Esophagus muscularis mucosa (tissue), 4 donors: Measurements from ENCODE around the gene LTBP2. TPM values are rescaled to one million over a fixed set of nuclear protein-coding genes. Genes with fewer than 3 reads are reported as not detected.

Source experiments
- DNase-seq: peaks from one replicate; pipeline ENCODE4 v3.0.0-alpha.2; 2017; ENCODE audit errors: extremely low spot score
- H3K27ac ChIP-seq, 4 donors: fragments of 200-600 bp; sonication (generic); replicated peaks in 1 of 4; 1 replicate in 3 of 4; 2 replicates in 1 of 4; pipeline ENCODE4 v1.5.1; 2016 to 2019; ENCODE audit warnings: mild to moderate bottlenecking in 1 of 4
- H3K27me3 ChIP-seq, 4 donors: fragments of 200-600 bp; sonication (generic); one replicate each; pipeline versions ENCODE4 v1.5.1 to v1.6.0; 2016 to 2019
- H3K36me3 ChIP-seq, 4 donors: fragments of 200-600 bp; sonication (generic); one replicate each; pipeline ENCODE4 v1.5.1; 2016 to 2019
- H3K4me1 ChIP-seq, 4 donors: fragments of 200-600 bp; sonication (generic); one replicate each; pipeline ENCODE4 v1.5.1; 2016 to 2019
- H3K4me3 ChIP-seq, 4 donors: fragments of 200-600 bp; sonication (generic); 1 replicate in 2 of 4; 2 replicates in 2 of 4; pipeline ENCODE4 v1.5.1; 2016 to 2019; ENCODE audit warnings: mild to moderate bottlenecking in 4 of 4, moderate library complexity in 1 of 4
- H3K9me3 ChIP-seq, 4 donors: fragments of 200-600 bp; sonication (generic); 1 replicate in 3 of 4; 2 replicates in 1 of 4; pipeline ENCODE4 v1.5.1; 2016 to 2019
- EP300 ChIP-seq: sonication (generic); formaldehyde crosslinking; IDR thresholded peaks from one replicate; pipeline ENCODE4 v1.6.1; 2017; ENCODE audit warnings: antibody characterized with exemption
- POLR2A ChIP-seq: fragments of 450-650 bp; IDR thresholded peaks from one replicate; pipeline ENCODE4 v1.6.1; 2017; ENCODE audit warnings: antibody characterized with exemption, moderate library complexity, mild to moderate bottlenecking, low read depth
- POLR2AphosphoS5 ChIP-seq, 2 donors: sonication (generic); formaldehyde crosslinking; IDR thresholded peaks; one replicate each; pipeline ENCODE4 v1.6.1; 2017; ENCODE audit warnings: antibody characterized with exemption in 2 of 2
- WGBS: methylation state at CpG from one replicate; pipeline ENCODE4 v1.1.5; 2018; 5-methylcytosine and 5-hydroxymethylcytosine counted together
- intact Hi-C: fragments of 100-400 bp; cut with DNase I; formaldehyde crosslinking; loops from one replicate; pipeline ENCODE4 v1.15.1; 2023
- total RNA-seq, 4 donors: library from RNA; depleted of rRNA; stranded (reverse); fragments of >200 nt; gene quantifications; one replicate each; pipeline versions ENCODE4 v1.1.0 to v1.2.1, GENCODE V29; 2016
- TF ChIP-seq, protein P1 (sequence below), 3 experiments: fragments of 200-600 bp in 2 of 3; fragments of 450-650 bp in 1 of 3; sonication (generic) in 2 of 3; IDR thresholded peaks; one replicate each; pipeline ENCODE4 v1.5.1; 2017 to 2019; ENCODE audit warnings: antibody characterized with exemption in 3 of 3, mild to moderate bottlenecking in 2 of 3, moderate library complexity in 1 of 3

The LTBP2 gene
- total RNA-seq, 4 donors from 2014 or later, result 62.0 to 151 (median 109) TPM

DNA sequence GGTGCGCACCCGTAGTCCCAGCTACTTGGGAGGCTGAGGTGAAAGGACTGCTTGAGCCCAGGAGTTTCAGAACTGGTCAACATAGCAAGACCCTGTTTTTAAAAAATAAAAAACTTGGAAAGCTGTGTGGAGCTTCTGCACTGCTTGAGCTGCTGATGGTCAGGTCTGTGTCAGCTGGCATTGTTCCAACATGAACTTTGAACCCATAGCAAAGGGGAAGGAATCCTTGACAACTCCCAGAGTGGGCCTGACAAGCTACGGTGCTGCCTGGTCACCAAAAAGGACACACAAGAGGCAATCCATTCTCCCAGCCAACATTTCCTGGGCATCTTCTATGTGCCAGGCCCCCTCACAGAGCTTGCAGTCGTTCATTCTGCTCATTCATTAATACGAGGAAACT lies 16.4 kb upstream of the LTBP2 start:
- Histone ChIP-seq H3K4me3 (no peak overlapping the region), H3K9me3 (no peaks in the 10 kb centered on the region), H3K36me3 (no peaks in the 10 kb centered on the region), H3K27me3 (no peaks in the 10 kb centered on the region), H3K4me1 (no peaks in the 10 kb centered on the region), H3K27ac (no peak overlapping the region)
- WGBS, result 87% methylated on average over 5 of the region's 5 CpGs
- TF ChIP-seq EP300 (no peak), POLR2A (no peak), POLR2AphosphoS5 (IDR thresholded peaks at IDR 0.05) (no peak)
- TF ChIP-seq, protein P1, sequence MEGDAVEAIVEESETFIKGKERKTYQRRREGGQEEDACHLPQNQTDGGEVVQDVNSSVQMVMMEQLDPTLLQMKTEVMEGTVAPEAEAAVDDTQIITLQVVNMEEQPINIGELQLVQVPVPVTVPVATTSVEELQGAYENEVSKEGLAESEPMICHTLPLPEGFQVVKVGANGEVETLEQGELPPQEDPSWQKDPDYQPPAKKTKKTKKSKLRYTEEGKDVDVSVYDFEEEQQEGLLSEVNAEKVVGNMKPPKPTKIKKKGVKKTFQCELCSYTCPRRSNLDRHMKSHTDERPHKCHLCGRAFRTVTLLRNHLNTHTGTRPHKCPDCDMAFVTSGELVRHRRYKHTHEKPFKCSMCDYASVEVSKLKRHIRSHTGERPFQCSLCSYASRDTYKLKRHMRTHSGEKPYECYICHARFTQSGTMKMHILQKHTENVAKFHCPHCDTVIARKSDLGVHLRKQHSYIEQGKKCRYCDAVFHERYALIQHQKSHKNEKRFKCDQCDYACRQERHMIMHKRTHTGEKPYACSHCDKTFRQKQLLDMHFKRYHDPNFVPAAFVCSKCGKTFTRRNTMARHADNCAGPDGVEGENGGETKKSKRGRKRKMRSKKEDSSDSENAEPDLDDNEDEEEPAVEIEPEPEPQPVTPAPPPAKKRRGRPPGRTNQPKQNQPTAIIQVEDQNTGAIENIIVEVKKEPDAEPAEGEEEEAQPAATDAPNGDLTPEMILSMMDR (IDR thresholded peaks at IDR 0.05), result no peak
- intact Hi-C loops, result no loop called here
- DNase-seq, result no peak

DNA sequence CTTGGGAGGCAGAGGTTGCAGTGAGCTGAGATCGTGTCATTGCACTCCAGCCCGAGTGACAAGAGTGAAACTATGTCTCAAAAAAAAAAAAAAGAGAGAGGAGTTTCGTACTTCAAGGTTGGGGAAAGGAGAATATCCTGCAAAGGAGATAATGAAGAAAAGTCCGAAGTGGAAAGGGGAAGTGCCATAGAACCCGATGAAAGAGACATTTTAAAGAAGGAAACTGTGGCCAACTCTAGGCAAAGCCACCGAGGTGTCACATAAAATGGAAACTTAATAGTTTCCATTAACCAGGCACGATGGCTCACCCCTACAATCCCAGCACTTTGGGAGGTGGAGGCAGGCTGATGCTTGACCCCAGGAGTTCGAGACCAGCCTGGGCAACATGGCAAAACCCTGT lies 15.0 kb upstream of the LTBP2 start:
- 73% methylated on average over 8 of the region's 8 CpGs for WGBS
- Histone ChIP-seq H3K36me3 (no peaks in the 10 kb centered on the region), H3K4me1 (no peaks in the 10 kb centered on the region), H3K9me3 (no peaks in the 10 kb centered on the region), H3K4me3 (no peak overlapping the region), H3K27me3 (no peaks in the 10 kb centered on the region), H3K27ac (no peak overlapping the region)
- TF ChIP-seq POLR2AphosphoS5 (IDR thresholded peaks at IDR 0.05) (no peak), POLR2A (no peak), EP300 (no peak)
- TF ChIP-seq, protein P1 (IDR thresholded peaks at IDR 0.05), result no peak
- intact Hi-C loops, result no loop called here
- DNase-seq, result no peak

DNA sequence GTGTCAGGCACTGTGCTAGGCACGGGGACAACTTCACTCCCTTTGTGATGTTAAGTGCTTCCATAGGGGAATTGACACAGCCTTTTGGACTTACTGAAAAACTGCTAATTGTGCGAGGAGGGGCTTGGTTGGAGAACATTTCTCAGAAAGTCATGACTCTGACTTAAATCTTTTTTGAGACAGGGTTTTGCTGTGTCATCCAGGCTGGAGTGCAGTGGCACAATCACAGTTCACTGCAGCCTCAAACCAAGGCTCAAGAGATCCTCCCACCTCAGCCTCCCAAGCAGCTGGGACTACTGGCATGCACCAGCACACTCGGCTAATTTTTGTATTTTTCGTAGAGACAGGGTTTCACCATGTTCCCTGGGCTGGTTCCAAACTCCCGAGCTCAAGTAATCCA lies 10.2 kb upstream of the LTBP2 start:
- no peak for DNase-seq
- intact Hi-C loops, result no loop called here
- Histone ChIP-seq H3K4me1 (peaks cover 31 to 40% (median 36%) of the 10 kb centered on the region in 4 donors), H3K27ac (no peak overlapping the region), H3K9me3 (no peaks in the 10 kb centered on the region), H3K4me3 (no peak overlapping the region), H3K36me3 (no peaks in the 10 kb centered on the region), H3K27me3 (peaks cover 0 to 9% (median 0%) of the 10 kb centered on the region in 4 donors)
- TF ChIP-seq POLR2AphosphoS5 (IDR thresholded peaks at IDR 0.05) (no peak), POLR2A (no peak), EP300 (no peak)
- TF ChIP-seq, protein P1 (IDR thresholded peaks at IDR 0.05), result no peak
- 87% methylated on average over 4 of the region's 5 CpGs for WGBS

DNA sequence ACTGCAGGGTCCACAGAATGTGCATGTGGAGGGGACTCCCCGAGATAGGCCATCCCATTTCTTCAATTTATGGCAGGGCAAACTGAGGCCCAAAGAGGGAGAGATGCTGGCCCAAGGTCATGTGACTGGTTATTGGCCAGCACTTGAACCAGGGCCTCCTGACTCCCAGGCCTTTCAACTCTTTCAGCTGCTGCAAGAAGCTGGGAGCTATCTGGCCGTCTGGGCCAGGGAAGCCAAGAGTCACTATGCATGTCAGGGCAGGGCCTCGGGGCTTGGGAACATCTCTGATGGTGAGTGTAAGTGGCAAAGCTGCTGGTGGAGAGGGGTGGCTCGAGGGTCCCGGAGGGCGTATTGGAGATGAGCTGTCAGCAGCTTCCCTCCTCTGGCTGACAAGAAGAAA lies 9.5 kb upstream of the LTBP2 start:
- no peaks in the 10 kb centered on the region for H3K9me3 ChIP-seq
- peaks cover 31 to 47% (median 40%) of the 10 kb centered on the region in 4 donors for H3K4me1 ChIP-seq
- H3K4me3 ChIP-seq, result no peak overlapping the region
- TF ChIP-seq POLR2AphosphoS5 (IDR thresholded peaks at IDR 0.05), result no peak
- no peak for TF ChIP-seq EP300
- no peak for TF ChIP-seq POLR2A
- TF ChIP-seq, protein P1 (IDR thresholded peaks at IDR 0.05), result no peak
- peak overlapping the region in 2 of 4 donors; percentile 19 to 54 for H3K27ac ChIP-seq
- intact Hi-C loops, result no loop called here
- DNase-seq, result no peak
- peaks cover 0 to 16% (median 0%) of the 10 kb centered on the region in 4 donors for H3K27me3 ChIP-seq
- WGBS, result 75% methylated on average over 6 of the region's 6 CpGs
- H3K36me3 ChIP-seq, result no peaks in the 10 kb centered on the region

DNA sequence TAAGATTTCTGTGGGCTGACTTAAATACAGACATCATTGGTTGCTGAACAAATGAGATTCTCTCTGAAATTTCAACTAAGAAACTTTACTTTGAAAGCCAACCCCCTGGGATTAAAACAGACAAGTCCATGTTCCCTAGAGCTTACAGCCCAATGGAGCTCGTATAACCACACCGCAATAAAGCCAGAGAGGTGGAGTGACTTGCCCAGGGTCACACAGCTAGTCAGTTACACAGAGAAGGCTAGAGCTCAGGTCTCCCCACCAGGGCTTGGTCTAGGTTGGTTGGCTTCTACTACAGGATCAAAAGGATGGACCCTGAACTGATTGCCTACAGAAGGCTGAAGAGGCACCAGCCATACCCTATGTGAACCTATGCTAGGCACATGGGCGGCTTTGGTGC lies 8.9 kb upstream of the LTBP2 start:
- H3K9me3 ChIP-seq, result no peaks in the 10 kb centered on the region
- H3K4me1 ChIP-seq, result peaks cover 31 to 52% (median 42%) of the 10 kb centered on the region in 4 donors
- no peaks in the 10 kb centered on the region for H3K36me3 ChIP-seq
- H3K27me3 ChIP-seq, result peaks cover 0 to 16% (median 0%) of the 10 kb centered on the region in 4 donors
- TF ChIP-seq EP300 (no peak), POLR2A (no peak), POLR2AphosphoS5 (IDR thresholded peaks at IDR 0.05) (no peak)
- TF ChIP-seq, protein P1 (IDR thresholded peaks at IDR 0.05), result no peak
- intact Hi-C loops, result no loop called here
- WGBS, result 96% methylated on average over 3 of the region's 3 CpGs
- H3K27ac ChIP-seq, result peak overlapping the region; percentile 19 to 66 (median 59)
- H3K4me3 ChIP-seq, result no peak overlapping the region
- no peak for DNase-seq
